A673 (cell line): ENCODE measurements around the gene SELENOF. TPM values are rescaled to one million over a fixed set of nuclear protein-coding genes. Genes with fewer than 3 reads are reported as not detected.

Experiments used
- BruUV-seq: library from RNA; stranded (reverse); fragments of 400-500 nt; replicated peaks from 2 replicates; lab custom pipeline; 2021; lab: Mats Ljungman, UMichigan
- CTCF ChIA-PET: fragments of 300-600 bp; sonication (Branson Sonifier 250); formaldehyde crosslinking; loops from one replicate; lab custom pipeline; 2022; ENCODE audit warnings: antibody characterized with exemption; lab: Charles Lee
- POLR2A ChIA-PET: fragments of 300-600 bp; sonication (Branson Sonifier 250); formaldehyde crosslinking; loops from one replicate; lab custom pipeline; 2022; ENCODE audit warnings: antibody characterized with exemption; ENCODE audit not compliant: low non-redundant PET; lab: Charles Lee
- DNase-seq: peaks from one replicate; pipeline ENCODE4 v3.0.0-alpha.2; 2015; ENCODE audit warnings: low spot score
- H3K27ac ChIP-seq: fragments of 200-600 bp; sonication (generic); 2 replicates; pipeline ENCODE4 v1.5.1; 2016; ENCODE audit warnings: mixed run types, low read depth, mild to moderate bottlenecking, mixed read lengths, antibody characterized with exemption, low read length; ENCODE audit not compliant: poor library complexity, severe bottlenecking
- H3K27me3 ChIP-seq: fragments of 200-600 bp; sonication (generic); replicated peaks from 2 replicates; pipeline ENCODE4 v1.6.1; 2017; ENCODE audit warnings: mixed run types, low read depth, mild to moderate bottlenecking, mixed read lengths, antibody characterized with exemption, low read length; ENCODE audit not compliant: insufficient read depth, poor library complexity
- H3K36me3 ChIP-seq: fragments of 200-600 bp; sonication (generic); 2 replicates; pipeline ENCODE4 v1.6.1; 2016; ENCODE audit warnings: mixed run types, mild to moderate bottlenecking, mixed read lengths, antibody characterized with exemption, low read length; ENCODE audit not compliant: insufficient read depth, poor library complexity, severe bottlenecking
- H3K4me1 ChIP-seq: fragments of 200-600 bp; sonication (generic); 2 replicates; pipeline ENCODE4 v1.6.1; 2017; ENCODE audit warnings: mixed run types, mild to moderate bottlenecking, mixed read lengths, antibody characterized with exemption, low read length; ENCODE audit not compliant: insufficient read depth, poor library complexity, severe bottlenecking
- H3K4me3 ChIP-seq: fragments of 200-600 bp; sonication (generic); 2 replicates; pipeline ENCODE4 v1.5.1; 2016; ENCODE audit warnings: low read depth, mixed run types, mild to moderate bottlenecking, mixed read lengths, low read length; ENCODE audit not compliant: poor library complexity, severe bottlenecking
- H3K9me3 ChIP-seq: fragments of 200-600 bp; sonication (generic); 2 replicates; pipeline ENCODE4 v1.6.1; 2016; ENCODE audit warnings: mixed run types, low read depth, mild to moderate bottlenecking, mixed read lengths, antibody characterized with exemption, low read length; ENCODE audit not compliant: poor library complexity, severe bottlenecking
- EZH2 ChIP-seq: fragments of 200-600 bp; sonication (generic); IDR thresholded peaks from 2 replicates; pipeline ENCODE4 v1.6.1; 2017; ENCODE audit warnings: borderline replicate concordance, low read depth, mild to moderate bottlenecking, mixed read lengths, antibody characterized with exemption, low read length; ENCODE audit not compliant: poor library complexity, severe bottlenecking
- intact Hi-C: fragments of 100-400 bp; cut with micrococcal nuclease; formaldehyde crosslinking; loops from one replicate; pipeline ENCODE4 v1.10.0; 2022; ENCODE audit not compliant: unreplicated experiment
- total RNA-seq: library from RNA; stranded (reverse); gene quantifications from 2 replicates; pipeline ENCODE4 v1.2.3, GENCODE V29; 2021
- TF ChIP-seq, protein P1 (sequence below): fragments of 300-800, 200-600 bp; sonication (generic); conservative IDR thresholded peaks from 2 replicates; pipeline ENCODE4 v1.5.1; 2017; ENCODE audit warnings: low read depth, mild to moderate bottlenecking, antibody characterized with exemption, low read length, moderate library complexity, mixed read lengths

SELENOF gene
- total RNA-seq, 1 experiment from 2014 or later, result 214 TPM

DNA sequence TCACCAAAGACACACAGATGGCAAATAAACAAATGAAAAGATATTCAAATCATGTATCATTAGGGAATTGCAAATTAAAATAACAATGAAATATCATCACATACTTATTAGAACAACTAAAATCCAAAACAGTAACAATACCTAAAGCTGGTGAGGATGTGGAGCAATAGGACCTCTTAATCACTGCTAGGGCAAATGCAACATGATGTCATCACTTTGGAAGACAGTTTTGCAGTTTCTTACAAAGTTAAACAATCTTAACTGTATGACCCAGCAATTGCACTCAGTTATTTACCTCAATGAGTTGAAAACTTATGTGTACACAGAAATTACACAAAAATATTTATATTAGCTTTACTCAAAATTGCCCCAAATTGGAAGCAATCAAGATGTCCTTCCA, 47.3 kb downstream of the SELENOF start:
- Histone ChIP-seq H3K4me3 (no peak overlapping the region), H3K4me1 (peaks cover 1% of the 10 kb centered on the region), H3K36me3 (no peaks in the 10 kb centered on the region), H3K27ac (no peak overlapping the region), H3K9me3 (no peaks in the 10 kb centered on the region), H3K27me3 (no peaks in the 10 kb centered on the region)
- POLR2A ChIA-PET, result no interaction called here
- intact Hi-C loops, result no loop called here
- TF ChIP-seq, protein P1, sequence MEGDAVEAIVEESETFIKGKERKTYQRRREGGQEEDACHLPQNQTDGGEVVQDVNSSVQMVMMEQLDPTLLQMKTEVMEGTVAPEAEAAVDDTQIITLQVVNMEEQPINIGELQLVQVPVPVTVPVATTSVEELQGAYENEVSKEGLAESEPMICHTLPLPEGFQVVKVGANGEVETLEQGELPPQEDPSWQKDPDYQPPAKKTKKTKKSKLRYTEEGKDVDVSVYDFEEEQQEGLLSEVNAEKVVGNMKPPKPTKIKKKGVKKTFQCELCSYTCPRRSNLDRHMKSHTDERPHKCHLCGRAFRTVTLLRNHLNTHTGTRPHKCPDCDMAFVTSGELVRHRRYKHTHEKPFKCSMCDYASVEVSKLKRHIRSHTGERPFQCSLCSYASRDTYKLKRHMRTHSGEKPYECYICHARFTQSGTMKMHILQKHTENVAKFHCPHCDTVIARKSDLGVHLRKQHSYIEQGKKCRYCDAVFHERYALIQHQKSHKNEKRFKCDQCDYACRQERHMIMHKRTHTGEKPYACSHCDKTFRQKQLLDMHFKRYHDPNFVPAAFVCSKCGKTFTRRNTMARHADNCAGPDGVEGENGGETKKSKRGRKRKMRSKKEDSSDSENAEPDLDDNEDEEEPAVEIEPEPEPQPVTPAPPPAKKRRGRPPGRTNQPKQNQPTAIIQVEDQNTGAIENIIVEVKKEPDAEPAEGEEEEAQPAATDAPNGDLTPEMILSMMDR, result no peak
- no peak for TF ChIP-seq EZH2
- no peak for DNase-seq
- CTCF ChIA-PET, result no interaction called here
- no TSS peak for BruUV-seq

DNA sequence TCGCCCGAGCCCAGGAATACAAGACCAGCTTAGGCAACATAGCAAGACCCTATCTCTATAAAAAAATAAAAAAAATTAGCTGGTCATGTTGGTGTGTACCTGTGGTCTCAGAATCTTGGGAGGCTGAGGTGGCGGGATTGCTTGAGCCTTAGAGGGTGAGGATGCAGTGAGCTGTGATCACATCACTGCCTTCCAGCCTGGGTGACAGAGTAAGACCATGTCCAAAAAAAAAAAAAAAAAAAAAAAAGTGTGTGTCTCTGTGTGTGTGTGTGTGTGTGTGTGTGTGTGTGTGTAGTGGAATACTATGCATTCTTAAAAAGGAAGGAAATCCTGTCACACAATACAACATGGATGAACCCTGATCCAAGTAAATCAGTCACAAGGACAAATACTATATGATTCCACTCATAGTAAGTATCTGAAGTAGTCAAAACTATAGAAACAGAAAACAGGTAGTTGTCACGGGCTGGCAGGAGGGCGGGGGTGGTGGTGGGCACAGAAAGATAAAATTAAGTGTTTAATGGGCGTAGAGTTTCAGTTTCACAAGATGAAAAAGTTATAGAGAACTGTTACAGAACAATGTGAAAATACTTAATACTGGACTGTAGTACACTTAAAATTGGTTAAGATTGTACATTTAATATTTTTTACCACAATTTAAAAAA, 47.8 kb downstream of the SELENOF start:
- ChIA-PET CTCF (interaction anchor here (0.6 kb wide), 1 partner anchor 11 kb away, joined by 4 read pairs; no protein-coding TSS in a partner anchor), POLR2A (no interaction called here)
- H3K27me3 ChIP-seq, result no peaks in the 10 kb centered on the region
- H3K4me3 ChIP-seq, result no peak overlapping the region
- H3K9me3 ChIP-seq, result no peaks in the 10 kb centered on the region
- DNase-seq, result no peak
- intact Hi-C loops, result no loop called here
- no peaks in the 10 kb centered on the region for H3K4me1 ChIP-seq
- TF ChIP-seq, protein P1, result no peak
- no peak for TF ChIP-seq EZH2
- no peaks in the 10 kb centered on the region for H3K36me3 ChIP-seq
- H3K27ac ChIP-seq, result no peak overlapping the region
- BruUV-seq, result no TSS peak

DNA sequence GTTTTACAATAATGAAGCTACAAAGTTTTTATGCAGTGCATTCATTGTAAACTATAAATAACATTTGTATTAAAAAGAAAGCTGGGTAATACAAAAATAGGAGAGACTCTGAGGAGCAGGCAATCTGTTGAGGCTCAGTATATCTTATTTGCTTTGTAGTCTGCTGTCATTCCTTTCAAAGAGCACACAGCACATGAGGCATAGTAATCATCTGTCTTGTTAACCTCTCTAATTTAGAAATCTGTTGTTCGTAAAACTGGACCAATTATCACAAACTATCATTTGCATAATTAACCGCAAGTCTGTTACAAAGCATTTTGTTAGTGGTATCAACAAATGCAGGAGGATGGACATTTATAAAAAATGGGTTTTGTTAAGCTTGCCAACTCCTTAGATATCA, 51.0 kb downstream of the SELENOF start:
- TF ChIP-seq, protein P1, result no peak
- TF ChIP-seq EZH2, result no peak
- BruUV-seq, result TSS peak; percentile 92
- no peaks in the 10 kb centered on the region for H3K9me3 ChIP-seq
- DNase-seq, result no peak
- no peaks in the 10 kb centered on the region for H3K36me3 ChIP-seq
- no peak overlapping the region for H3K4me3 ChIP-seq
- H3K27me3 ChIP-seq, result no peaks in the 10 kb centered on the region
- intact Hi-C loops, result no loop called here
- CTCF ChIA-PET, result no interaction called here
- no peak overlapping the region for H3K27ac ChIP-seq
- POLR2A ChIA-PET, result no interaction called here
- H3K4me1 ChIP-seq, result no peaks in the 10 kb centered on the region
